GM19452 (cell line): Measurements from ENCODE around the gene FARS2.

Experiments used
- ATAC-seq: cut with Tn5 transposase; IDR thresholded peaks from one replicate; pipeline ENCODE4 v1.9.1; 2021; ENCODE audit not compliant: unreplicated experiment

Gene FARS2

GRCh38 chr6:5248302-5249098 lies 12.8 kb upstream of the FARS2 start:
- no peak for ATAC-seq

- no peak for ATAC-seq
These were observed 11.7 kb upstream of the FARS2 start for GRCh38 chr6:5249451-5250122.

DNA sequence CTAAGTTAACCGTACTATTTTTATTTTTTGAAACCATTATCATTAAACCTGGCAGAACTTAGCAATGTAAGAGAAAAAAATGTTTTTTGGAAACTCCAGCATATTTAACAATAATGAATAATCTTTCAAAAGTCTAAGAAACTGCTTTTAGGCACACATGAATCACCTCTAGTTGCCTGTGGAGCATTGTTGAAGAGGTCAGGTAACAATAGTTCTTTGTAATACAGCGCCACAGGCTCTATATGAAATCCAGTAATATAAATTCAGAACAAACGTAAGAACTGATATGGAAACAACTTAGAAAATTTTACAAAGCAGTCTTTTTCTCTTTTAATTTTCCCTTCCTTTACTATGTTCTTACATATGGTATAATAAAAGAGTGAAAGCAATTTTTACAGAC lies 10.9 kb upstream of the FARS2 start:
- ATAC-seq = no peak

DNA sequence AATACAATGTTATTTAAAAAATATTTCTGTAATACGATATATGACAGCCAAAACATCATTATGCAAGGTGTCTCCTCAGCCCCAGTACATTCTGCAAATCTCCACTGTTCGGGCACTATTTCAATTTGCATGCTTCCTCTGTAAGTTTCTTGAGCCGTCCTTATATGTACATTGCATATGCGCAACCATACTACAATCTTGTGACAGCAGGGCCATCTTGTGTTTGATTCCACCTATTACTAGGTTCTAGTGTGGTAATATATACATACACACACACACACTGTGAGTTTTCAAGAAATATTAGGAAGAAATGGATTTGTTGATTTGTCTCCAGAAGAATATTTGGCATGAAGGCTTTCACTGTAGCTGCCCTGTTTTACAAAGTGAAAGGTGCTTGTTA lies 10.4 kb upstream of the FARS2 start:
- ATAC-seq = no peak

DNA sequence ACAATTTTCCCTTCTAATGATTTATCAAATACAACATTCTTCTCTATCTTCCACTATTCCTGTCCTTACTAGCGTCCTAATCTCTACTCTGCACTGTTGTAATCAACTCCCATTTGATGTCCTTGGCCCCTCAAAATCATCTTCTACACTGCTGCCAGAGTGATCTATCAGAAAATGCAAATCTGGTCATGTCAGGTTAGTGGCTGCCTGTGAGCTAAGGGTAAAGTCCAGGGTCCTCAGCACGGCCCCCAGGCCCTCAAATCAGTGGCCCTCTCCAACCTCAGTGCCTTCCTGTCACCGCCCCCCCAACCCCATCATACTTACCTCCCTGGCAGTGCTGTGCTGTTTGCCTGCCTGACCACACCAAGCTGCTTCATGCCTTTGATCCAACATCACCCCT lies 4.4 kb upstream of the FARS2 start:
- no peak for ATAC-seq

DNA sequence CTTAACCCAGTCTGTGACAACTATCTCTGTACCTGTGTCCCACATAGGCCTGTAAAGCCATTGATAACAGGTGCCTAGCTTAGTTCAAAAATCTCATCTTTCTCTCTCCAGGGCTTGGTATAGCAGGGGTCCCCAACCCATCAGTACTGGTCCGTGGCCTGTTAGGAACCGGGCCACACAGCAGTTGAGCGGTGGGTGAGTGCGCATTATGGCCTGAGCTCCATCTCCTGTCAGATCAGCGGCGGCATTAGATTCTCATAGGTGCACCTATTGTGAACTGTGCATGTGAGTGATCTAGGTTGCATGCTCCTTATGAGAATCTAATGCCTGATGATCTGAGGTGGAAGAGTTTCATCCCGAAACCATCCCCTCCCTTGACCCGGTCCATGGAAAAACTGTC lies 3.9 kb upstream of the FARS2 start:
- no peak for ATAC-seq

GRCh38 chr6:5259428-5259827 lies 1.9 kb upstream of the FARS2 start:
- ATAC-seq = no peak

GRCh38 chr6:5260111-5260620 lies 1.1 kb upstream of the FARS2 start:
- peak; percentile 68 for ATAC-seq

DNA sequence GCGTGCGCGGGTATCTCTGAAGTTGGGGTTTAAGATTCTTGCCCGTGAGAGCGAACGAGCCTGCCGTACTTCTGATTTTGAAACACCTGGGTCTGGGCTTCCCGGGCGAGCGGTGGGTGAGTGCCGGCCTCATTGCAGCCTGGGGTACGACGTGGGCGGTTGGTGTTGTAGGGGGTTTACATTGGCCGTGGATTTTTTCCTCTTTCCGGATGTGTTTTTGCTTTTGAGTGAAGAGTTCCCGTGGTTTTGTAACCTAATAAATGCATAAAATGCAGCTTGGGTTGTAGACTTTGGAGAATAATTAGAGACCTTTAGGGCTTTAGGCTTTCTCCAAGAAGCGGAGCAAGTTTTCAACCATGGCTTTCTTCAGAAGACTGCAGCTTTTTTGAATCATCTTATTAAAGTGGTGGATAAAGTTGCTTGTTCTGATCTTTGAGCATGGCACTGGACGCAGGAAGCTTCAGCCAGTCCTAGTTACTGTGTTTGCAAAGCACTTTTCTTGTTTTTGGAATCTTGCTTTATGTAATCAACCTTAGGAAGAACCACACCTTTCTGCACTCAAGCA lies 314 bp downstream of the FARS2 start:
- no peak for ATAC-seq

DNA sequence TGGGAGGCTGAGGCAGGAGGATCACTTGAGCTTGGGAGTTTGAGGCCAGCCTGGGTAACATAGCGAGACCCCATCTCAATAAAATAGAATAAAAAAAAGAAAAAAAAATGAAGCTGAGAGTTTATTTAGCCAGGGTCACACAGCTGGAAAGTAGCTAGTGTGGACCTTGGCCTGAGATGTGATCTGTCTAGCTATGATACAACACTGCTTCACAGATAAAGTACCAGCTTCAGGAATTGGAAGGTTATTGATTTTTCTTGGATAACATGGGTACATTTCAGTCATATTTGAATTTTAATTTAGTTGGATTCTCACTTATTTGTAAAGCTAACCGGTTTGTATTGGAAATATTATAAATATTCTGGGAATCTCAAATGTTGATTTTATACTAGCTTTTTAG lies 5.1 kb downstream of the FARS2 start:
- no peak for ATAC-seq

DNA sequence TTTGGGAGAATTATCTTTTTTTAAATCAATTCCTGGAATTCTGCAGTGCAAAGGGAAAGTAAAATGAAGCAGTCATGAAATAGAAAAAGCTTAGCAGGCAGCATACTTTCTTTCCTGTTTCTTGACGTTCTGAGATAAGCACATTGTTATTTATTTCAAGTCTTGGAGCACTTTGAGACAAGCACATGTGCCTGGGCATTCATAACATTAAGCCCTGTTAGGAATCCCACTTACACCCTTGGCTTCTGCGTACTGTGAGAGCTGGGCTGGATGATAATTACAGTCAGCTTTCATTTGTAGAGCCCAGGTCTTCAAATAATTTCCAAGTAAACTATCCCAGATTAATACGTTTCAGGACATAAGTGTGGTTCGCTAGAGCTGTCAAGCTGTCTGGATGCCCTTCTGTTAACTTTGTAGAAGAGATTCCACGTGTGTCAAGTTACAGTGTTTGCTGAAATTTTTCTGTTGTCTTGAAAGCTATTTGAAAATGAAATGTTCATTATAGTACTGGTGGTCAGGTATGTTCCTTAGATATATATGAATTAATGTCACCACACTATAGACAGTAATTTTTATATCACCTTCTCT lies 8.9 kb downstream of the FARS2 start:
- ATAC-seq = no peak

DNA sequence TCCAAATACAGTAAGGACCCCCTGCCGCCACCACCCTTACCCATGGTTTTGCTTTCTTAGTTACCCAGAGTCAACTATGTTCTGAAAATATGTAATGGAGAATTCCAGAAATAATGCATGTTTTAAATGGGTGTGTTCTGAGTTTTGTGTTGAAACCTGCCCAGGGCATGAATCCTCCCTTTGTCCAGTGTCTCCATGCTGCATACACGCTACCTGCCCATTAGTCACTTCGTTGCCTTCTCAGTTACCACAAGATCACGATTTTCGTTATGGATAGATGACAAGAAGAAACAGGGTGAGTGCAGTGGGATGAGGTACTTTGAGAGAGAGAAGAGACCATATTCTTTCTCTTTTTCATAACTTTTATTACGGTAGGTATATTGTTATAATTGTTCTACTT lies 10.6 kb downstream of the FARS2 start:
- ATAC-seq = no peak

DNA sequence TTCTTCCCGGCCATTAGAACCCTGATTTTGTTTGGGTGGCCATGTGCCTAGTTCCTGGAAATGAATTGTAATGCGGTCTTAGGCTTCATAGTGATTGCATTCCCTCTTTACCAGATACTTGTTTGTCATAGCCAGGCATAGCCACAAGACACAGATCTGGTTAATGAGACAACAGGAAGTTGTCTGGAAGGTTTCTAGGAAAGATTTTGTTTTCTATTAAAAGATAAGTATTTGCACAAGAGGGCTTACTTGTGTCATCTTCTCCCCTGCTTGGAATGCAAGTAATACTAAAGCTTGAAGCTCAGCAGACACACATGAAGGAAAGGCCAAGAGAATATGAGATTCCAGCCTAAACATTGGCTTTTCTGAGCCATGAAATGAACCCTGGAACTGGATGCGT lies 12.9 kb downstream of the FARS2 start:
- ATAC-seq = no peak

DNA sequence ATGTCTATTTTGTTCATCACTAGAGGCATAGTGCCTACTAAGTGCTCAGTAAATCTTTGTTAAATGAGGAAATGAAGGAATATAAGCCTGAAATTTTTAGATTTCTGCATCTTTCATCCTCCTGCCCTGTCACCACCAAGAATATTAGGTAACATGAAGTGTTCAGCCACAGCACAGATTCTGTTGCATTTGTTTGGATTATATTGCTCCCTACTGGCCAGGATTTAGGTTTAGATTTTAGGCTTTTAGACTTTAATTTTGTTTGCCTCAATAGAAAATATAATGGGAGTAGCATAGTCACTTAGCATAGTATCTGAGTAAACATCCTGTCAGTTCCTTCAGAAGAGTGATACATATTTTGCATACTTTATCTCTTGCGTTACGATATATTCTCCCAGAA lies 14.2 kb downstream of the FARS2 start:
- ATAC-seq = no peak

- no peak for ATAC-seq
These were observed 15.3 kb downstream of the FARS2 start for GRCh38 chr6:5276581-5276980.

DNA sequence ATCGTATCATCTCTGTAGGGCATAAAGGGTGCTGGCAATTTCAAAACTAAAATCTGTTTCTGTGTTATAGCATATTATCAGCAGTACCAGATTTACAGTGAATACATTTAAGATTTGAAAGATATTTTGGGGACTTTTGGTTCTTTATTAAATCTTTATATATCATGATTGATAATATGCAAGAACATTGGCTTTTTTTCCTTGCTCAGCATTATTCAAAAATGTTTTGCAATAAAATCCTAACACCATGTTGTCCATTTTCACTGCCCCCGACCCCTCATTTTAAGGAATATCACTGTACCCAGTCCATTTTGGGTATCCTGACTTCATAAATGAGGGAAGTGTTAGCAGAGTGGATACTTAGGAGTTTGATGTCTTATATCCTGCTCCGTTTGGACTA lies 16.3 kb downstream of the FARS2 start:
- ATAC-seq = no peak

DNA sequence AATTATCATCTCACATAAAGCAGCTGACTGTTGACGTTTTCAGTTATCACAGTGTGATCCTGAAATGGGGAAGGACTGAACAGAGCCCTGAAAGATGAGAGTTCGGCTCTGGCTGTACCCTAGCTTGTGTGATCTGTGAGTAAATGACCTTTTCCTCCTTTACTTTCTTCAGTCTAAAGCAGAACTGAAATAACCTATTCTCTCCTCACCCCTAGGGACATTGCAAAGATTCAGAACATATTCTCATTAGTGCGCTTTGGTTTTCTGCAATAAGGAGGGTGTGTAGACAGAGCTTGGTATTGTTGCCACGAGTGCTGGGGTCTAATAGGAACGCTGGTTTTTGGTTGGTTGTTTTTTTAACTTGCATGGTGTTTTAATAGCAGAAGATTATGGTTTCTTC lies 16.7 kb downstream of the FARS2 start:
- ATAC-seq = no peak

DNA sequence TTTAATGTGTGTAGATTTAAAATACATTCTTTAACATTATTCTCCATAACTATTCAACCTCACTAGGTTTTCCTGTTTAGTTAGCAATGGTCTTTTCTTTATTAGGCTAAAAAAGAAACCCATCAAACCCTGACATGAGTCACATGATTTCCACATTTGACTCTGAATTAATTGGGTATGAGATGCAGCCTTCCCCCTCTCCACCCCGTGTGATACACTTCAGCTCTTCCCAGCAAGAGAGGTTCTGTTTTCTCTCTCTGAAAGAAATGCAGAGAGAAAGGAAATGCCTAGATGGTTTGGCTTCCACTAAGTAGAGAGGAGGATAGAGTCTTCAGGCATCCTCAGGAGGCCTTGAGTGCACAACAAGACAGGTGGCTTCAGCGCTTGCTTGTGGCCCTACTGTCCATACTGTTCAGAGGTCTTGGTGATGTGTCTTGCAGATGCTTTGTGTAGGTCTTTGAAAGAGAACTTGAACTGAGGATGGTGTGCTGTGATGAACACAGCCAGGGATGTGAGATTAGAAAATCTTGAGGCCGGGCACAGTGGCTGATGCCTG lies 17.3 kb downstream of the FARS2 start:
- ATAC-seq = no peak

DNA sequence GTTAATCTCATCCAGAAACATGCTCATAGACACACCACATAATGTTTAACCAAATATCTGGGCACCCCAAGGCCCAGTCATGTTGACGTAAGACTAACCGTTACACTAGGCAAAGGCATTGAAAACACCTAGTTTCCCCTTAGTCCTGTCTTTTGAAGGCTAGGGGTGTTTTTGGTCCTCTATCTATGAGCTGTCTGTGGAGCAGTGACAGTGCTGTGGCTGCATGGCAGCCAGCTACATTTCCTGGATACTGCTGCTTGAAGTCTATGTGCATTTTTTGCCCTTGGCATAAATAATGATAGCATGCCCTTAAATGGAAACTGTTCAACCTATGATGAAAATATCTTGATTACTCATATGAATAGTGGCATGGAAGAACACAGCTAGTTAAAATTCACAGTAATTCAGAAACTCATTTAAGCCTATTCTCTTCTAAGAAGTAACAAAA lies 18.6 kb downstream of the FARS2 start:
- no peak for ATAC-seq

DNA sequence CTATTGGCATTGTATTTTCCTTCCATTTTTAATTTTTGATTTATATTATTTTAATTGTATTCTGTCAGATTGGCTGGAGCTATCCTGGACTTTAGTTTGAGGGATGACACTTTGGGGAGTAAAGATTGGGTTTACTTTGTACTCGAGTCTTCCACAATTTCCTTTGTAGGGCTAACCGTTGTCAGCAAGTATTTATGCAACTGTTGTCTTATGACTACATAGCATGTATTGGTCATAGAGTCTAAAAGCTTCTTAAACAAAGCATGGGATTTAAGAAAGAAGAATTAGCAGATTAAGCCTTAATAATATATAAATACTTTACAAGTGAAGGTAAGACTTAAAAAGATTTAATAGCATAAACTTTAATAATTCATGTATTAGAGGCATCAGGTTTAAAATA lies 19.6 kb downstream of the FARS2 start:
- no peak for ATAC-seq

DNA sequence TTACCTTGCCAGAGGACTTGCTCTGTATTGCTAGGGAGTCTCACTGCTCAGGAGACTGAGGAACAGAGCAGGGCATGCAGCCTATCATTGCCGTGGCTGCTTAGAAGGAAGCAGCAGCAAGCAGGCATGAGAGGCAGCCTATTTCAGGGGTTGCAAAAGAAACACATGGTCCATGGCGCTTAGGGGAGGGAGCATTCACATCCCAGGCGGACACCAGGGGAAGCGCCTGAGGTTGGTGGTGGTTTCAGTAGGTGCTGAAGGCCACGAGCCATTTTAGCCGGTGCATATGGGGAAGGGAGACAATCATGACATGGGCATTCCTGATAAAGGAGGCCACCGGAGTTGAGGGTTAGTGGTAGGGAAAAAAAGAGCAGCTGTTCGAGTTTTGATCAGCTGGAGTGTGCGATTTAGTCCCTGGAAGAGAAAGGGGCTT lies 20.9 kb downstream of the FARS2 start:
- no peak for ATAC-seq
